Measurements from ENCODE around the gene SERPINE2.

- TF ChIP-seq, protein P1, sequence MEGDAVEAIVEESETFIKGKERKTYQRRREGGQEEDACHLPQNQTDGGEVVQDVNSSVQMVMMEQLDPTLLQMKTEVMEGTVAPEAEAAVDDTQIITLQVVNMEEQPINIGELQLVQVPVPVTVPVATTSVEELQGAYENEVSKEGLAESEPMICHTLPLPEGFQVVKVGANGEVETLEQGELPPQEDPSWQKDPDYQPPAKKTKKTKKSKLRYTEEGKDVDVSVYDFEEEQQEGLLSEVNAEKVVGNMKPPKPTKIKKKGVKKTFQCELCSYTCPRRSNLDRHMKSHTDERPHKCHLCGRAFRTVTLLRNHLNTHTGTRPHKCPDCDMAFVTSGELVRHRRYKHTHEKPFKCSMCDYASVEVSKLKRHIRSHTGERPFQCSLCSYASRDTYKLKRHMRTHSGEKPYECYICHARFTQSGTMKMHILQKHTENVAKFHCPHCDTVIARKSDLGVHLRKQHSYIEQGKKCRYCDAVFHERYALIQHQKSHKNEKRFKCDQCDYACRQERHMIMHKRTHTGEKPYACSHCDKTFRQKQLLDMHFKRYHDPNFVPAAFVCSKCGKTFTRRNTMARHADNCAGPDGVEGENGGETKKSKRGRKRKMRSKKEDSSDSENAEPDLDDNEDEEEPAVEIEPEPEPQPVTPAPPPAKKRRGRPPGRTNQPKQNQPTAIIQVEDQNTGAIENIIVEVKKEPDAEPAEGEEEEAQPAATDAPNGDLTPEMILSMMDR (IDR thresholded peaks at IDR 0.05), result no peak
- TF ChIP-seq POLR2A (IDR thresholded peaks at IDR 0.05), result no peak
These were observed 1.7 kb upstream of the SERPINE2 start for GRCh38 chr2:224040753-224041152.
